Kidney (tissue), 14 donors: ENCODE data around the gene ATAT1. TPM values are rescaled to one million over a fixed set of nuclear protein-coding genes. Genes with fewer than 3 reads are reported as not detected.

Experiments used
- DNase-seq, 5 donors: peaks; one replicate each; pipeline ENCODE4 v3.0.0-alpha.2; 2013 to 2020
- FAIRE-seq: peaks from 2 replicates; lab custom pipeline; 2012; peaks lifted over from hg19 to GRCh38; lab: Jason Lieb, UNC
- H3K27ac ChIP-seq, 2 donors: one replicate each; pipeline ENCODE4 v1.7.0; 2013; ENCODE audit warnings: low read depth in 2 of 2, low read length in 2 of 2, inconsistent platforms in 1 of 2
- H3K27me3 ChIP-seq: one replicate; pipeline ENCODE4 v1.7.1; 2013; ENCODE audit warnings: low read length, inconsistent platforms; ENCODE audit not compliant: control insufficient read depth, insufficient read depth
- H3K36me3 ChIP-seq, 3 donors: one replicate each; pipeline versions ENCODE4 v1.7.0 to v1.7.1; 2013; ENCODE audit warnings: low read length in 3 of 3, control low read depth in 1 of 3, inconsistent platforms in 1 of 3; ENCODE audit not compliant: insufficient read depth in 3 of 3, control insufficient read depth in 2 of 3
- H3K4me1 ChIP-seq, 3 donors: one replicate each; pipeline versions ENCODE4 v1.7.0 to v1.7.1; 2013; ENCODE audit warnings: low read length in 3 of 3, inconsistent platforms in 1 of 3, low read depth in 1 of 3; ENCODE audit not compliant: control insufficient read depth in 2 of 3, insufficient read depth in 2 of 3
- H3K4me3 ChIP-seq, 3 donors: one replicate each; pipeline versions ENCODE4 v1.7.0 to v1.8.1; 2013; ENCODE audit warnings: low read length in 3 of 3, control low read depth in 1 of 3, inconsistent platforms in 1 of 3
- H3K9ac ChIP-seq, 3 donors: one replicate each; pipeline versions ENCODE4 v1.7.0 to v1.7.1; 2013; ENCODE audit warnings: low read length in 3 of 3, control low read depth in 1 of 3, inconsistent platforms in 1 of 3
- H3K9me3 ChIP-seq, 3 donors: one replicate each; pipeline versions ENCODE4 v1.7.0 to v1.7.1; 2013; ENCODE audit warnings: low read length in 3 of 3, control low read depth in 1 of 3, inconsistent platforms in 1 of 3; ENCODE audit not compliant: control insufficient read depth in 2 of 3, insufficient read depth in 1 of 3
- CTCF ChIP-seq: IDR thresholded peaks from 3 replicates; pipeline ENCODE4 v1.5.1; 2012; ENCODE audit warnings: mild to moderate bottlenecking, moderate library complexity, borderline replicate concordance; ENCODE audit not compliant: insufficient read depth; ENCODE audit errors: extremely low read depth
- intact Hi-C: fragments of 100-400 bp; cut with DNase I; formaldehyde crosslinking; loops from one replicate; pipeline ENCODE4 v1.11.1; 2022
- polyA plus RNA-seq: library from polyadenylated mRNA; stranded (reverse); fragments of 350-450 nt; fragmentation: Illumina TruSeq; extraction: RNeasy Lipid Tissue Mini Kit (QIAGEN cat#74804); gene quantifications from one replicate; pipeline ENCODE4 v1.2.3, GENCODE V29; 2014; ENCODE audit warnings: low read depth, low replicate concordance; ENCODE audit not compliant: insufficient read depth
- total RNA-seq: library from RNA; stranded (reverse); fragmentation: NEBNext Ultra II Directional; extraction: Animal tissue kit (Norgen Biotek cat#: 25700); gene quantifications from one replicate; pipeline ENCODE4 v1.2.1, GENCODE V29; 2021
- donor health status: control.
- donor health status: control.
- donor health status: control.
- donor health status: control.
- donor health status: control.
- donor health status: DM: yes; HTN: yes; CAD: no.
- donor health status: Normal renal cell carcinoma (clear cell type).

The ATAT1 gene
- total and polyA plus RNA-seq, 2 donors from 2014 or later: 10.4 to 12.4 TPM

- Histone ChIP-seq H3K9ac (peak overlapping the region in 2 of 3 donors; percentile 17 to 93), H3K9me3 (no peaks in the 10 kb centered on the region), H3K27me3 (no peaks in the 10 kb centered on the region), H3K4me3 (peak overlapping the region in 2 of 3 donors; percentile 21 to 31), H3K36me3 (peaks cover 8 to 31% (median 15%) of the 10 kb centered on the region in 3 donors), H3K27ac (peak overlapping the region; percentile 56 to 59), H3K4me1 (peaks cover 6 to 35% (median 23%) of the 10 kb centered on the region in 3 donors)
- TF ChIP-seq CTCF: no peak
- no peak for FAIRE-seq
- peak in 3 of 5 donors; percentile 30 to 84 (median 79) for DNase-seq
- intact Hi-C loops: no loop called here
These were observed 13.9 kb upstream of the ATAT1 start for GRCh38 chr6:30612687-30613248.

- Histone ChIP-seq H3K9me3 (no peaks in the 10 kb centered on the region), H3K4me1 (peaks cover 6 to 39% (median 27%) of the 10 kb centered on the region in 3 donors), H3K9ac (peak overlapping the region in 2 of 3 donors; percentile 17 to 93), H3K36me3 (peaks cover 8 to 25% (median 15%) of the 10 kb centered on the region in 3 donors), H3K27ac (peak overlapping the region; percentile 4 to 77), H3K4me3 (peak overlapping the region in 2 of 3 donors; percentile 4 to 99), H3K27me3 (no peaks in the 10 kb centered on the region)
- intact Hi-C loops: no loop called here
- no peak for TF ChIP-seq CTCF
- no peak for DNase-seq
- no peak for FAIRE-seq
These were observed 13.2 kb upstream of the ATAT1 start for GRCh38 chr6:30613251-30614043.

- peaks cover 6 to 44% (median 33%) of the 10 kb centered on the region in 3 donors for H3K4me1 ChIP-seq
- TF ChIP-seq CTCF: no peak
- DNase-seq: no peak
These were observed 12.4 kb upstream of the ATAT1 start for GRCh38 chr6:30614044-30614842.

More at GRCh38 chr6:30614044-30614842, 12.4 kb upstream of the ATAT1 start:
- Histone ChIP-seq H3K4me3 (peak overlapping the region; percentile 91 to 99 (median 95)), H3K9me3 (no peaks in the 10 kb centered on the region), H3K27me3 (no peaks in the 10 kb centered on the region), H3K9ac (peak overlapping the region; percentile 90 to 96 (median 93)), H3K36me3 (peaks cover 2 to 17% (median 9%) of the 10 kb centered on the region in 3 donors), H3K27ac (peak overlapping the region; percentile 77 to 83)
- FAIRE-seq: no peak
- intact Hi-C loops: no loop called here
